K562 (cell line): ENCODE data around the gene GLB1L. TPM values are rescaled to one million over a fixed set of nuclear protein-coding genes. Genes with fewer than 3 reads are reported as not detected.

Source experiments
- ATF7 ChIP-seq: fragments of 450-650 bp; IDR thresholded peaks from 2 replicates; pipeline ENCODE4 v1.7.1; 2014; ENCODE audit warnings: mild to moderate bottlenecking, moderate library complexity
- BACH1 ChIP-seq: fragments of 200-800 bp; sonication (Bioruptor generic); IDR thresholded peaks from 2 replicates; pipeline ENCODE4 v1.6.1; 2016; ENCODE audit warnings: missing genetic modification characterization, missing compliant biosample characterization
- C11orf30 ChIP-seq: fragments of 450-650 bp; IDR thresholded peaks from 2 replicates; pipeline ENCODE4 v1.6.1; 2016; ENCODE audit warnings: low read depth, mild to moderate bottlenecking
- EGR1 ChIP-seq: fragments of 450-650 bp; conservative IDR thresholded peaks from 2 replicates; pipeline ENCODE4 v1.6.1; 2017; ENCODE audit warnings: mild to moderate bottlenecking
- ELK1 ChIP-seq: sonication (generic); formaldehyde crosslinking; IDR thresholded peaks from 2 replicates; pipeline ENCODE4 v1.8.1; 2022; ENCODE audit warnings: missing genetic modification reagents
- ESRRB ChIP-seq: fragments of 250-450 bp; sonication (Bioruptor Pico); IDR thresholded peaks from 2 replicates; pipeline ENCODE4 v1.5.0; 2020; ENCODE audit warnings: mild to moderate bottlenecking, moderate library complexity, borderline replicate concordance
- FOXK2 ChIP-seq, 2 experiments: fragments of 450-650 bp; IDR thresholded peaks in 1 of 2; conservative IDR thresholded peaks in 1 of 2; 2 replicates each; pipeline ENCODE4 v1.6.1; 2016; ENCODE audit warnings: low read depth in 2 of 2, mild to moderate bottlenecking in 1 of 2
- JUN ChIP-seq, 2 experiments: sonication (generic) in 1 of 2; formaldehyde crosslinking in 1 of 2; IDR thresholded peaks; 2 replicates each; pipeline versions ENCODE4 v1.6.1 to v1.8.0; 2012 to 2022; ENCODE audit warnings: borderline replicate concordance in 2 of 2, mild to moderate bottlenecking in 2 of 2, improper control_type of control experiment in 1 of 2, low read depth in 1 of 2, low read length in 1 of 2, missing genetic modification reagents in 1 of 2
- KHSRP ChIP-seq: fragments of 450-650 bp; IDR thresholded peaks from 2 replicates; pipeline ENCODE4 v1.6.1; 2017
- KLF16 ChIP-seq: IDR thresholded peaks from 2 replicates; pipeline ENCODE4 v1.6.1; 2016; ENCODE audit warnings: antibody characterized with exemption
- MCM2 ChIP-seq: fragments of 450-650 bp; IDR thresholded peaks from 2 replicates; pipeline ENCODE4 v1.6.1; 2017; ENCODE audit warnings: low read depth, mild to moderate bottlenecking
- MTA3 ChIP-seq: fragments of 450-650 bp; formaldehyde crosslinking; IDR thresholded peaks from 2 replicates; pipeline ENCODE4 v1.6.1; 2017; ENCODE audit warnings: mild to moderate bottlenecking, borderline replicate concordance
- NR2C1 ChIP-seq, 2 experiments: fragments of 450-650 bp; IDR thresholded peaks; 2 replicates each; pipeline ENCODE4 v1.6.1; 2017; ENCODE audit warnings: mild to moderate bottlenecking in 2 of 2, antibody characterized with exemption in 1 of 2, inconsistent platforms in 1 of 2, missing compliant biosample characterization in 1 of 2, missing genetic modification characterization in 1 of 2
- RBFOX2 ChIP-seq: fragments of 200-400 bp; formaldehyde crosslinking; IDR thresholded peaks from 2 replicates; pipeline ENCODE4 v1.6.1; 2017; ENCODE audit warnings: low read depth, mild to moderate bottlenecking, low read length, moderate library complexity
- RFX1 ChIP-seq: fragments of 450-650 bp; IDR thresholded peaks from 2 replicates; pipeline ENCODE4 v1.6.1; 2016; ENCODE audit warnings: mild to moderate bottlenecking, moderate library complexity
- SAFB2 ChIP-seq: fragments of 200-400 bp; formaldehyde crosslinking; IDR thresholded peaks from 2 replicates; pipeline ENCODE4 v1.6.1; 2018; ENCODE audit warnings: borderline replicate concordance, low read length, low read depth, moderate library complexity; ENCODE audit not compliant: severe bottlenecking
- SMAD3 ChIP-seq: fragments of 450-650 bp; formaldehyde crosslinking; conservative IDR thresholded peaks from 2 replicates; pipeline ENCODE4 v1.4.0; 2020; ENCODE audit warnings: mild to moderate bottlenecking
- SP2 ChIP-seq: IDR thresholded peaks from 2 replicates; pipeline ENCODE4 v1.6.1; 2011; ENCODE audit warnings: mild to moderate bottlenecking, low read depth, low read length, moderate library complexity; ENCODE audit not compliant: poor library complexity, severe bottlenecking; ENCODE audit errors: extremely low read depth
- TAF9B ChIP-seq: fragments of 450-650 bp; IDR thresholded peaks from 2 replicates; pipeline ENCODE4 v1.6.1; 2018; ENCODE audit warnings: mild to moderate bottlenecking; ENCODE audit not compliant: partially characterized antibody
- THRAP3 ChIP-seq: fragments of 450-650 bp; IDR thresholded peaks from 2 replicates; pipeline ENCODE4 v1.6.1; 2016; ENCODE audit warnings: mild to moderate bottlenecking, inconsistent platforms, borderline replicate concordance
- UBTF ChIP-seq, 2 experiments: IDR thresholded peaks; 2 replicates each; pipeline ENCODE4 v1.6.1; 2012; ENCODE audit warnings: improper control_type of control experiment in 2 of 2, low read depth in 2 of 2, low read length in 2 of 2, borderline replicate concordance in 1 of 2
- ZBED1 ChIP-seq: IDR thresholded peaks from 2 replicates; pipeline ENCODE4 v1.6.1; 2014
- ZKSCAN3 ChIP-seq: fragments of 250-450 bp; sonication (Bioruptor Pico); IDR thresholded peaks from 2 replicates; pipeline ENCODE4 v1.4.0; 2020
- ZNF696 ChIP-seq: fragments of 250-450 bp; sonication (Bioruptor Pico); conservative IDR thresholded peaks from 2 replicates; pipeline ENCODE4 v1.4.0; 2020; ENCODE audit warnings: mild to moderate bottlenecking, moderate library complexity
- polyA plus RNA-seq, 8 experiments: library from polyadenylated mRNA; depleted of rRNA in 4 of 8; stranded (reverse) in 5 of 8; unstranded in 3 of 8; fragments of >200 nt; fragmentation: Nextera tagmentation in 2 of 8; fragmentation: Illumina TruSeq in 1 of 8; extraction: Ambion mirVana in 2 of 8; extraction: Trizol in 1 of 8; gene quantifications; 2 replicates each; pipeline versions ENCODE4 v1.2.1 to v1.2.3, GENCODE V29; 2011 to 2014; ENCODE audit warnings: inconsistent platforms in 1 of 8, missing spikeins in 1 of 8
- total RNA-seq, 7 experiments: library from RNA; depleted of rRNA in 6 of 7; stranded (reverse); fragments of >200 nt in 6 of 7; fragmentation: Illumina TruSeq in 2 of 7; extraction: Trizol in 2 of 7; gene quantifications; 2 replicates each; pipeline versions ENCODE4 v1.2.1 to v1.2.3, GENCODE V29; 2011 to 2021; ENCODE audit warnings: low replicate concordance in 1 of 7

The GLB1L gene
- total and polyA plus RNA-seq, 9 of the 15 experiments (the other 6 are each of a cell fraction or from before 2014, with no cell fraction given) = 0.42 to 2.9 (median 2.5) TPM

- TF ChIP-seq UBTF (IDR thresholded peaks at IDR 0.05; ENCODE audit: borderline replicate concordance in 1 of 2, low read depth in 2 of 2, low read length in 2 of 2) = peak; percentile 29 to 80; a peak in 1 of 4 replicates
- TF ChIP-seq C11orf30 = peak; percentile 55
- TF ChIP-seq NR2C1 (IDR thresholded peaks at IDR 0.05) = no peak
- TF ChIP-seq NR2C1 (tag; IDR thresholded peaks at IDR 0.05) = no peak
- TF ChIP-seq MCM2 = no peak
- TF ChIP-seq JUN (IDR thresholded peaks at IDR 0.05; ENCODE audit: borderline replicate concordance, low read depth, low read length) = 0 out of 2 replicates have a peak, but pooled peaks have one; percentile 6
- no peak for TF ChIP-seq JUN (CRISPR knock-in tag; IDR thresholded peaks at IDR 0.05; ENCODE audit: borderline replicate concordance)
- TF ChIP-seq KHSRP = no peak
- TF ChIP-seq TAF9B = no peak
- TF ChIP-seq ATF7 = peak; percentile 65; the same call in 1 of the 2 replicates
- peak; percentile 98 for TF ChIP-seq MTA3
- 0 out of 2 replicates have a peak, but pooled peaks have one; percentile 62 for TF ChIP-seq KLF16
- no peak for TF ChIP-seq SAFB2
- no peak for TF ChIP-seq ZKSCAN3
- no peak for TF ChIP-seq SMAD3 (CRISPR knock-in tag)
- no peak for TF ChIP-seq ZBED1
- no peak for TF ChIP-seq ESRRB (CRISPR knock-in tag)
- no peak for TF ChIP-seq THRAP3
- peak; percentile 69 to 87 for TF ChIP-seq FOXK2 (conservative IDR thresholded peaks at IDR 0.05 in 1 of 2, IDR thresholded peaks at IDR 0.05 in 1 of 2; ENCODE audit: low read depth in 2 of 2)
- TF ChIP-seq ELK1 (CRISPR knock-in tag) = no peak
- no peak; the same call in 1 of the 2 replicates for TF ChIP-seq RFX1
- no peak for TF ChIP-seq ZNF696 (CRISPR knock-in tag)
- peak; percentile 79; the same call in 1 of the 2 replicates for TF ChIP-seq BACH1 (tag)
- TF ChIP-seq EGR1 = peak; percentile 90
- peak; percentile 84 for TF ChIP-seq RBFOX2
- peak; percentile 80 for TF ChIP-seq SP2
Observed at GRCh38 chr2:219229305-219230058, 15.8 kb downstream of the GLB1L start, which contains the start of the genes ANKZF1 and ATG9A (continued).
